Putamen (tissue), 1 donor: ENCODE data around the gene TSPAN3.
A peak's percentile ranks its signal among the peaks of the same experiment; 100 is the strongest.

Experiments
- DNase-seq: peaks from one replicate; pipeline ENCODE4 v3.0.0-alpha.2; 2016; ENCODE audit warnings: low spot score

Gene TSPAN3

GRCh38 chr15:77070495-77071304 is at the start of gene TSPAN3:
TSS of gene TSPAN3 (minus strand) at chr15:77071109. CDS start at chr15:77070954, 155 bp downstream.
- DNase-seq: peak; percentile 93

GRCh38 chr15:77120576-77120975 is 49.7 kb upstream of the TSPAN3 start:
- DNase-seq: no peak

GRCh38 chr15:77119446-77119845 is 48.5 kb upstream of the TSPAN3 start:
- no peak for DNase-seq

GRCh38 chr15:77118882-77119321 is 48.0 kb upstream of the TSPAN3 start:
- peak; percentile 73 for DNase-seq

GRCh38 chr15:77115179-77115578 is 44.3 kb upstream of the TSPAN3 start:
- no peak for DNase-seq

GRCh38 chr15:77112838-77113504 is 42.1 kb upstream of the TSPAN3 start:
- DNase-seq: no peak

- no peak for DNase-seq
Observed at GRCh38 chr15:77111789-77112188, 40.9 kb upstream of the TSPAN3 start.

GRCh38 chr15:77107531-77108355 is 36.8 kb upstream of the TSPAN3 start:
- DNase-seq: peak; percentile 25

GRCh38 chr15:77107068-77107467 is 36.2 kb upstream of the TSPAN3 start:
- peak; percentile 16 for DNase-seq

- no peak for DNase-seq
Observed at GRCh38 chr15:77104155-77104554, 33.2 kb upstream of the TSPAN3 start.

- no peak for DNase-seq
Observed at GRCh38 chr15:77099741-77100463, 29.0 kb upstream of the TSPAN3 start.

- no peak for DNase-seq
Observed at GRCh38 chr15:77098572-77098971, 27.7 kb upstream of the TSPAN3 start.

- DNase-seq: no peak
Observed at GRCh38 chr15:77097921-77098320, 27.0 kb upstream of the TSPAN3 start.

- no peak for DNase-seq
Observed at GRCh38 chr15:77097248-77097721, 26.4 kb upstream of the TSPAN3 start.

GRCh38 chr15:77096541-77096940 is 25.6 kb upstream of the TSPAN3 start:
- no peak for DNase-seq

- no peak for DNase-seq
Observed at GRCh38 chr15:77096138-77096537, 25.2 kb upstream of the TSPAN3 start.

- DNase-seq: no peak
Observed at GRCh38 chr15:77094397-77095030, 23.6 kb upstream of the TSPAN3 start.

GRCh38 chr15:77093436-77093835 is 22.5 kb upstream of the TSPAN3 start:
- no peak for DNase-seq

GRCh38 chr15:77091097-77091496 is 20.2 kb upstream of the TSPAN3 start:
- DNase-seq: no peak

GRCh38 chr15:77087213-77087612 is 16.3 kb upstream of the TSPAN3 start:
- DNase-seq: no peak

- no peak for DNase-seq
Observed at GRCh38 chr15:77085297-77085696, 14.4 kb upstream of the TSPAN3 start.
